ENCODE data around the gene MRPL28.
"Not testable (repeated sequence)": the region's sequence is repeated elsewhere in the genome, so short reads cannot be mapped to it uniquely, and the experiment has no call there.

The MRPL28 gene

GRCh38 chr16:370443-370842 lies at the start of gene MRPL28:
Gene MRPL28 (minus strand): TSS chr16:370538. CDS start chr16:370218, 320 bp downstream.
- peak; percentile 87 to 92 for DNase-seq (ENCODE audit: low read depth in 2 of 2)

- not testable (repeated sequence) for DNase-seq (ENCODE audit: low read depth in 2 of 2)
Observed at GRCh38 chr16:415170-415498, 44.8 kb upstream of the MRPL28 start.

- DNase-seq (ENCODE audit: low read depth in 2 of 2), result no peak
Observed at GRCh38 chr16:414395-415169, 44.2 kb upstream of the MRPL28 start.

- no peak for DNase-seq (ENCODE audit: low read depth in 2 of 2)
Observed at GRCh38 chr16:411576-412265, 41.4 kb upstream of the MRPL28 start.

GRCh38 chr16:410516-411178 lies 40.3 kb upstream of the MRPL28 start:
- no peak for DNase-seq (ENCODE audit: low read depth in 2 of 2)

- no peak for DNase-seq (ENCODE audit: low read depth in 2 of 2)
Observed at GRCh38 chr16:407253-407652, 36.9 kb upstream of the MRPL28 start.

- no peak for DNase-seq (ENCODE audit: low read depth in 2 of 2)
Observed at GRCh38 chr16:405548-406506, 35.5 kb upstream of the MRPL28 start.

GRCh38 chr16:404971-405486 lies 34.7 kb upstream of the MRPL28 start:
- no peak for DNase-seq (ENCODE audit: low read depth in 2 of 2)

GRCh38 chr16:401468-402348 lies 31.4 kb upstream of the MRPL28 start, which contains the start of gene DECR2:
Gene DECR2 (plus strand): TSS chr16:401885. CDS start chr16:401964, 79 bp downstream.
- DNase-seq (ENCODE audit: low read depth in 2 of 2), result peak; percentile 95 to 98

- no peak for DNase-seq (ENCODE audit: low read depth in 2 of 2)
Observed at GRCh38 chr16:400061-400591, 29.8 kb upstream of the MRPL28 start.

- no peak for DNase-seq (ENCODE audit: low read depth in 2 of 2)
Observed at GRCh38 chr16:399340-400019, 29.1 kb upstream of the MRPL28 start.

GRCh38 chr16:398561-399339 lies 28.4 kb upstream of the MRPL28 start:
- DNase-seq (ENCODE audit: low read depth in 2 of 2), result no peak

- no peak for DNase-seq (ENCODE audit: low read depth in 2 of 2)
Observed at GRCh38 chr16:397736-398332, 27.5 kb upstream of the MRPL28 start.

- no peak for DNase-seq (ENCODE audit: low read depth in 2 of 2)
Observed at GRCh38 chr16:397135-397661, 26.9 kb upstream of the MRPL28 start, which contains the start of gene NME4. Gene NME4 (plus strand): TSS chr16:397199. CDS start chr16:397223, 24 bp downstream.

GRCh38 chr16:396605-397004 lies 26.3 kb upstream of the MRPL28 start:
- DNase-seq (ENCODE audit: low read depth in 2 of 2), result no peak

GRCh38 chr16:396199-396598 lies 25.9 kb upstream of the MRPL28 start:
- no peak for DNase-seq (ENCODE audit: low read depth in 2 of 2)

- no peak for DNase-seq (ENCODE audit: low read depth in 2 of 2)
Observed at GRCh38 chr16:392450-393030, 22.2 kb upstream of the MRPL28 start.

Measured in stimulated activated CD8-positive, alpha-beta memory T cell treated with anti-CD3 and anti-CD28 coated beads, Interleukin-7, amount 100 ng/mL, for 4 hours (primary cell).